GM20431 (cell line): ENCODE measurements around the gene IQSEC1.

Experiments used
- in situ Hi-C: fragments of 300-500 bp; cut with MseI, MboI; formaldehyde crosslinking; loops from one replicate; pipeline ENCODE4 v1.15.0; 2020; ENCODE audit warnings: low sequenced_read_pairs; ENCODE audit not compliant: unreplicated experiment

The IQSEC1 gene

DNA sequence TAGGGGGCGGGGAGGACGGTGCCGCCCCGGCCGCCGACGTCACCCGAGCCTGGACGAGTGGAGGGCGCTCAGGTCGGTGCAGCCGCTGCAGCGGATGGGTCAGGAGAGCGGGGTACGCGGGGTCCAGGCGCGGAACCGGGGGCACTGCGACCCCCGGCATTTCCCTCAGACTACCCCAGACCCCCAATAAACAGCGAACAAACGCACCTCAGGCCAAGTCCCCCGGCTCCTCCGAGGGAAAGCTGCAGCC lies 78.9 kb downstream of the IQSEC1 start:
- in situ Hi-C loops, result no loop called here

DNA sequence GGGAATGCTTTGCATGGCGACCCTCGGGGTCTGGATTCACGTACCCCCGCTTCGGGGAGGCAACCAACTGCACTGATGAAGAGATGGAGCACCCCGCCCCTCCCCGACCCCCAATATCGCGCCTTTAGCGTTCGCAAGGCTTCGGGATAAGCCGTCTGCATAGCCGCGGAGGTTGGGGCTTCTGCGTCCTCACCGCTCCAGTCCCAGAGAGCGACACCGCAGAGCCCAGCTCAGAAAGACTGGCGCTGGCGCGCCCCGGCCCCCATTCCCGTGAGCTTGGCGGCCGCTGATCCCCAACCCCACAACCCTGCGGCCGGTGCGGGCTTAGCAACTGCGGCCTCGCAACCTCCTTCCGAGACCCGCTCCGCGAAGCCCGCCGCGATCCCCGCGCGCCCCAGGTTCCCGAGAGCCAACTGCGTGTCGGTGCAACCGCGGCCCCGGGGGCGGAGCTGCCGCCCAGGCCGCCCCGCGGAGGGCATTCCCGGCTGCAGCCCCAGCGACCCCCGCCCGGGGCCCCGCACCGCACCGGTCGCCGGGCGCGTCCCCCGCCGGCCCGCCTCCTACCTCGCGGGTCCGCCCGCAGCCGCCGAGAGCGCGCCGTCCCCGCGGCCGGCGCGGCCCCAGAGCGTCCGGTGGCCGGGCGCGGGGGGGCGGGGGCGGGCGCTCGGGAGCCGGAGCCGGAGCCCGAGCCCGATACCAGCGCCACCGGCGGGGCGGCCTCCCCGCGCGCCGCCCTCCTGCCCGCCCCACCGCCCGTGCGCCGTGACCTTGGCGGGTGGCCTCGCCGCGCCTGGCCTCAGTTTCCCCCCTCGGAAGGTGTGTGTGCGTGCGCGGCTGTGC lies 79.5 kb downstream of the IQSEC1 start:
- in situ Hi-C loops, result no loop called here

DNA sequence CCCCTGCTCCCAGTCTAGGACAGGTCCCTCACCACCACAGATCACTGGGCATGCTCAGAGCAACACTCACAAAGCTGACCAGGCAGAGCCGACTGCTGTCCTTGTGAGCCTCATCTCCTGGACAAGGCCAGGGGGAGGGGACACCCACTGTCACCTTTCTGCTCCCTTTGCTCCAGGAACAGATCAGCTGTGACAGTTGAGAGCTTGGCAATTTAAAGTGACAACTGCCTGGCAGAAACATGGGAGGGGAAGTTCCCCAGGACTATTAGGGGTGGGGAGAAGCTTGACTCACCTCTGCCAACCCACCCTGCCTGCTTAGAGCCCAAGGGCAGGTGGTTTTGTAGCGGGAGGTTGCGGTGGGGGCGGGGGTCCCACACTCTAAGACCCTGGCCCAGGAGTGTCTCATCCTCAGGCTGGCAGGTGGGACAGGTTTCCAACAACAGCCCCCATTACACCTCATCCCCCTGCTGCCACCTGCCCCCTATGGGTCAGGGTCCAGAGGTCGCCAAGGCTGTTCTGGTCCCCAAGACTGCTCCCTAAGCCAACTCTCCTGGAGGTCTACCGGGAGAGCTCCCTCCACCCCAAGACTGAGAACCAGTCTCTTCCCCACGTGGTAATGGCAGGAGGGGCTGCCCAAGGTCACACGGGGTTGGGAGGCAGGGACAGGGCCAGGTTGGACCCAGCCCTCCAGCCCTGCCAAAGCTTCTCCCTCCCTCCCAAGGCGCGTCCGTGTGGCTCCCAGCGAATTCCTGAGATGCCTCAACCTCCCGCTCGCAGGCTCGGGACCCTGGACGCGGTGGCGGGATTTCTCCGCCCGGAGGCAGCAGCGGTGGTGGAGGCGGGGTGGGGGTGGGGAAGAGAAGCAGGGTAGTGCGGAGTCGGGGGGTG lies 80.4 kb downstream of the IQSEC1 start:
- in situ Hi-C loops, result no loop called here

DNA sequence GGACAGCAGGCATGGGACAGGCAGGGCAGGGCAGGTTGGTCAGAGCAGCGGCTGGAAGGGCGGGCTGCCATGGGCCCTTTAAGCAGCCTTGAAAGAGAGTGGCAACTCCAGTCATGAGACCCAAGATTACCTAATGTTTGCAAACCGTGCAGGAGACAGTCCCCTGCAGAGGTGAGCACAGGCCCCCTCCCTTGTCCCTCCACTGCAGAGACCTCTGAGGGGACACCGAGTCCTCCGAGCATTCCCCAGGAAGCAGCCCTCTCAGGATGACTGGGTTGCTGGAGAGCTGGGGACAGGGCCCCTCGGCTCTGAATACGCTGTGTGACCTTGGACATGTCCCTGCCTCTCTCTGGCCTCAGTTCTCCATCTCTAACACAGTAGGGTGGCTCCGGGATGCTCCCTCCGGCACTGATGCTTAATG lies 81.4 kb downstream of the IQSEC1 start:
- in situ Hi-C loops, result no loop called here

DNA sequence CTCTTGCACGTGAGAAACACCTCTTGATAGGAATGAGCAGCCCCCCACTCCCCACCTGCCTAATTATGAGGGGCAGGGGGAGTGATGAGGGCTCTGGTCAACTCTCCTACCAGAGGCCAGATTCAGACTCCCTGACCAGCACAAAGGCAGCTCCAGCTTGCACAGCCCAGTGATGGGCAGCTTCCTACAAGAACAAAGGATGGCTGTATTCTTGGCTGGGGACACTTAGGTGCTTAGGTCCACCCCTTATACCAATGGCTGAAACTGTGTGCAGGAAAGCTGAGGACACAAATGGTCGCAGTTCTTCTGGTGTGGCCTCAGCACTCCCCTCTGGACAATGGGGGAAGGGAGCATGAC lies 81.8 kb downstream of the IQSEC1 start:
- in situ Hi-C loops, result no loop called here

DNA sequence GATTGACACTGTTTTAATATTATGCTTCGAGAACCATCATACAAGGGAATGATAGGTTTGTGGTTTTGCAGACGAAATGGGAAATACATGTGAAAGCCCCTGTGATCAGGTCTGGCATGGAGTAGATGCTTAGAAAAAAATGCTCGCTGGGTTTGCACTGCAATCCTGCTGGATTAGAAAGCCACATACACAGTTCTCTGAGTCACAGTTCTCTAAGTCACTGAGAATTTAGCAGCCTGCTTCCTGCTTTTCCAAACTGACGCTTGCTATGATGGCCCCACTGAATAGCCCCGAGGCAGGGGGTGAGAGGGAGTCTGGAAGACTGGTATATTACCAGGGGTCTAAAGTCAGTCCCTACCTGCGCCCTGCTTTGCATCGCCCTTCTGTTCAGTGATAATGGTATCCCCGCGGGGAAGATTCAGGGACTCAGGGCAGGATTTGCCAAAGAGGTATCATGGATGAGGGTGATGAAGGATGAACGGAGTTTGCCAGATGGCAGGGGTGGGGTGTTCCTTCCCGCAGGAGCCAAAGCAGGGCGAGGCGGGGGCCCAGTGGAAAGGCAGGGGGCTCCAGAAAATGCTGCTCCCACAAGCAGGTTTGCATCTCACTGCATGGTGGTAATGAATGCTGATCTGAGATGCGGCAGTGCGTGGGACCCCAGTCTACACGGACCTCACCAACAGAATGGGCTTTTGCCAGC lies 82.3 kb downstream of the IQSEC1 start:
- in situ Hi-C loops, result no loop called here

DNA sequence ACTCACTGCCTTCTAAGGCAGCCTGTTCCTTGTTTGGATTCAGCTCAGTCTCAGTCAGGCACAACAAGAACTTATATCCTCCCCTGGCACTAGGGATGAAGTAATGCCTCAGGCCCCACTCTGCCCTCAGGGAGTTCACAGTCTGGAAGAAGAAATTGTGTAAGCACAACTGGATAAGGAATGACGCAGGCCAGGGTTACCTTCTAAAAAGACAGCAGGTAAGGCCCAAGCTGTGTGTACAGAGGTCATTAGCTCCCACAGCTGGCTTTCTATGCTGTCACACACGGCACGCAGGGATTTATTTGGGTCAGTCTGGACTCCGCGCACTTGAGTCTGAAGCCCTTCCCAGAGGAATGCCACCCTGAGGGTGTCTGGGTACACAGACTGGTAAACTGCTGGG lies 82.9 kb downstream of the IQSEC1 start:
- in situ Hi-C loops, result no loop called here

DNA sequence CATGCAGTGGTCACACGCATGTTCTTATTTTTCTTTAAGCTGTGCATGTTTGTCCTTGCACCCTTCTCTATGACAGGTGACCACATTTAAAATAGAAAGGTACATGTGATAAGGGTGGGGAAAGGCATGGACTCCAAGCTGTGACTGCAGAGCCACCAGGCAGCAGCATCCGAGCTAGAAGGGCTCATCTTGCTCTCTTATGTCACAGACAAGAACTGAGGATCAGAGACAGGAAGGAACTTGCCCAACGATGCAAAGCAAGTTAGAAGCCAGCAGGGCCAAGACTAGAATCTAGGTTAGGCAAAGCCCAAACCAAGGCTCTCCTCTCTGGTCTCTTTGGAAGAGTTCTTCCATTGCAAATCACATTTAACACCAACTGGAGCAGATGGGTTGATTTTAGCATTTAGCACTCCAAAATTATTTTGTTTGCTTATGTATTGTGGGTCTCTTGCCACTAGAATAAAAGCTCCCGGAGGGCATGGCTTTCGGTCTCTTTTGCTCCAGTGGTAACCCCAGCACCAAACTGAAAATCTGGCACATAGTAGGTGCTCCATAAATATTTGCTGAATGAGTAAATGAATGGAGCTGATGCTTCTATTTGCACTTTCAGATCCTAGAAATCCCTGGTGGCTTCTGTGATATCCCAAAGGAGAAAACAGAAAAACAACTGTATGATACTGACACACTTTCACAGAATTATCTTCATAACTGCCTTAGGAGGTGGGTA lies 84.3 kb downstream of the IQSEC1 start:
- in situ Hi-C loops, result no loop called here

DNA sequence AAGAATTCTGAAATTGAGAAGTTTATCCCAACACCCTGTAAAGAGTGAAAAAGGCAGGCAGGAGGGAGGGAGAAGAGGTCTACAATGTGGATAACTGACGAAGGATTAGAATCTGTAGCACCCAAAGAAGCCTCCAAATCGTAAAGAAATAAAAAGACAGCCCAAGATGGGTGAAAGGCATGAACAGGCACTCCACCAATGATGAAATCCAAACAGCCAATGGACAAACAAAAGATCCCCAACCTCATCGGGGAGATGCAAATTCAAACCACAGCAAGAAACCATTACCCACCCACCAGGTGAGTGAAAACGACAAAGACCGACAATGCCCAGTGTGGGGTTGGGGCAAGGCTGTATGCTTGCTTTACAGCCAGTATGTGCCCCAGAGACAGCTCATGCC lies 85.6 kb downstream of the IQSEC1 start:
- in situ Hi-C loops, result no loop called here

DNA sequence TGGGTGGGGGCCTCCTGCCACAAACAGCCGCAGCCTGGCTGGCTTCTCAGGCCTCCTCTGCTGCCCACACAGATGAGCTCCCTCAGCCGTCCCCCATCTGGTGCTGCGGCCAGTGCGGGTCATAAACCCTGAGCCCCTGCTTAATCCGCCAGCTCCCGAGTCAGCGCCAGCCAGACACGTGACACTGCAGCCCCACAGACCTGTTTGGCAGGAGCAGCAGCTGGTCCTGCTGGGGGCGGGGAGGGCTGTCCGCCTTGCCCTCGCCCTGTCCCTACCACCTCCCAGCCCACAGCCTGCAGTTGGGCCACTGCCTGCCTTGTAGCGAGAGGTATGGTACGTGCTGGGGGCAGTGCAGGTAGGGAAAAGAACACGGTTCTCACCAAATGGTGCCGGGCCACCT lies 86.2 kb downstream of the IQSEC1 start:
- in situ Hi-C loops, result no loop called here

DNA sequence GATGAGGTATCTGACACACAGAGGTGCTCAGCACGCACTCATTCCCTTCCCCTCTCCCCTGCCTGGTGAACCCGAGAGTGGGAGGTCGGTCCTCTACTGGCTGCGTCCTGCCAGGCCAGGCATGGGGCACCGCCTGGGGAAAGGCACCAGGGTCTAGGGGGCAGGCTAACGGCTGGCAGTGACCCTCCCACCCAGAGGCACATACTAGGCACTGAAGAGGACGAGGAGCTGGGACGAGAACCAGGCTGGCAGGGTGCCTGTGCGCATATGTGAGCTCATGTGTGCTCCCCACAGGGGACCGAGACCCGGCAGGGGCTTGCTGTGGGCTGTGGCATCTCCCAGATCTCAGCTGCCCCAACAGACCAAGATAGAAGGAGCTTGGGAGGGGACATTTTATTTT lies 86.7 kb downstream of the IQSEC1 start:
- in situ Hi-C loops, result no loop called here

DNA sequence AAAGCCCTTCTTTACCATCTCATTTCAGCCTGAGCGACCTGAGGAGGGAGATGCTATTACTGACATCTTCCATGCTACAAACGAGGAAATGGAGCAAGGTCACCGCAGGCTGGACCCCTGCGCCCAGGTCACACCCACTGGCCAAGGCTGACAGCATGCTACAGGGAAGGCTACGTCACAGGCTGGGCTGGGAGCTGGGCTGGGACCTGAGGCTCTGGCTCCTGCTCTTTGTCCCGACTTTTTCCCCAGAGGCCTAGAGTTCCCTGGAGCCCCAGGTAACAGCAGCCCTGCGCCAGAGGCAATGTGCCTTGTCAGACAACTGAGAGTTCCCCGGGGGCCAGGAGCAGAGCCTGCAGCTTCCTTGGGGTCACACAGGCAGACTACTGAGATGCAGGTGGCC lies 87.2 kb downstream of the IQSEC1 start:
- in situ Hi-C loops, result no loop called here

DNA sequence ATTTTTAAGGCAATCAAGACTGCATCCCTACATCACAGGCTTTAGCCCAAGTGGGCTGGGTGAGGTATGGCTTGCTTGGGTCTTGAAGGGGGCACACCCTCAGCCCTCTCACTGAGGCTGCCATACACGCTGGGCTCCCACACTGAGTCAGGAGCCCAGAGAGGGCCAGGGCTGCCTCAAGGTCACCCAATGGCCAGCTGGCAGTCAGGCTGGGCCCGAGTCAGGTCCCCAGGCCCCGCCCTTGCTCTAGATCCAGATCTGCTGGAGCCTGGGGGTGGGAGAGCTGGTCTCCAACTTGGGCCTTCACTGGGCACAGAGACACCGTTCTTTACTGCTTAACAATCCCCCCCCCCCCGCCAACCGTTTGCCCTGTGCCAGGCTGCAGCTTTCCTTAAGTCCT lies 88.1 kb downstream of the IQSEC1 start:
- in situ Hi-C loops, result no loop called here

DNA sequence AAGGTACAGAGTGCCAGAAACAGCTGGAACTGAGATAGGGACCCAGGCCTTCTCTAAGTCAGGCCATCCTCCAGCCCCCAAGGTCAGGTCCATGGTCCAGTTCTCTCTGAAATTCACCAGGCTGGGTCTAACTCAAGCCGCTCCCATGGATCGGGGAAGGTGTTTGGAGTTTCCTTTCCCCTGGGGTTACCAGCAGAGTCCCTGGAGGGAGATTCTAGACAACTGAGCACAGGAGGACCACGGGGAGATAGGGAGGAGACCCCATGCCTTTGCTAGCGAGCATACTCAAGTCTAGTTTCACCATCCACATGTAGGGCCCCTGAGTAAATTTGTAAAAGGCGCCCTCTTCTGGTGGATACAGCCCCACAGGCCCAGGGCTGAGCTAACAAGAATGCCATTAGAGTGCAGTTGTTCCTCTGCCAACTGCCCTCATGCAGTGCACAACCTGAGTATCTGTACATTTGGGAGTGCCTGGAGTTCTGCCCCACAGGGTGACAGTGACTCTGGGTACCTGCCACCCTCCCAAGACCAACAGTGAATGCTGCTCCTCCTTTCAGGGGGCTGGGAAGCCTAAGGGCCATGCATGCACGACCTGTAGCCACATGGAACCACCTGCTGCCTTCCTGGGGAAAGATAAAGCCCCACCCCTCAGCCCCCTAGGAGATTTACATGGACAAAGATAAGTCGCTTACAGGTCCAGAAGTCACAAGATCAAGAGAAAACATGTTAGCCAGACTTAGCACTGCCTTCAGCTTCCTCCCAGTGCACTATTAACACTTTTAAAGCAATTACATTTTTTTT lies 89.0 kb downstream of the IQSEC1 start:
- in situ Hi-C loops, result no loop called here

DNA sequence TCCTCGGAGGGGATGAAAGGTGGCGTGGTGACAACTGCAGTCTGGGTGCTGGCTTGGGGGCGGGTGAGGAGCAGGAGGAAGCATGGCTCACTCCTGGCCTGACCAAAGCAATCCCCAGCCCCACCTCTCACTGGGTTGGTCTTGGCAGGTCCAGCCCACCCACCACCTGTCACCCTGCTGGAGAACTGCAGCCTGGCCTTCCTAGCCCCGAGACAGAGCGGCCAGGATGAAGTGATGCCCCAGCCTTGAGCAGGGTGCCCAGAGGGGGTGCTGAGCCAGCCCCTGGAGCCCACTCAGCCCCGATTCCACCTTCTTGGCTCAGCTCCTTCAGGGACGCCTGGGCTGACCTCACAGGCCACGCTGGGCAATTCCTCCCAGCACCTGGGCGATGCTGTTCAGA lies 89.9 kb downstream of the IQSEC1 start:
- in situ Hi-C loops, result no loop called here

DNA sequence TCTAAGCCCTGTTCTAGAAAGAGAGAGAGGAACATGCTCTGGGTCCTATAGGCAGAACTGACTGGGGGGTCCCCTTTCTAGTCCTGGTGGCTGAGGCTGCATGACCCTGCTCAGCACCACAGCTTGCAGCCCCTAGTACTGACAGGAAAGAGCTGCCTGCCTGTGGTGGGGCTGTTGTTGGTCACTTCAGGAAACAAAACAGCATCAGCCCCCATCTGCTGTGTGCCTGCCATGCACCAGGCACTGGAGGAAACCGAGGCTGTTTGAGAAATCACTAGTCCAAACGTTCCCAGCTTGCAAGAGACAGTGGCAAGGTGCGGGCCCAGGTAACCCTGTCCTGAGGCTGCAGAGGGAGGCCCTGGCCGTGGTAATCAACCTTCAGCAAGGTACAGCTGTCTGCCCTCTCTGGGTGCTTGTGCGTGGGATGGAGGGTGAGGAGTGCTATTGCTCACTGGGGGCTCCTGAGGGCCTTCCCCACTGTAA lies 90.6 kb downstream of the IQSEC1 start:
- in situ Hi-C loops, result no loop called here

DNA sequence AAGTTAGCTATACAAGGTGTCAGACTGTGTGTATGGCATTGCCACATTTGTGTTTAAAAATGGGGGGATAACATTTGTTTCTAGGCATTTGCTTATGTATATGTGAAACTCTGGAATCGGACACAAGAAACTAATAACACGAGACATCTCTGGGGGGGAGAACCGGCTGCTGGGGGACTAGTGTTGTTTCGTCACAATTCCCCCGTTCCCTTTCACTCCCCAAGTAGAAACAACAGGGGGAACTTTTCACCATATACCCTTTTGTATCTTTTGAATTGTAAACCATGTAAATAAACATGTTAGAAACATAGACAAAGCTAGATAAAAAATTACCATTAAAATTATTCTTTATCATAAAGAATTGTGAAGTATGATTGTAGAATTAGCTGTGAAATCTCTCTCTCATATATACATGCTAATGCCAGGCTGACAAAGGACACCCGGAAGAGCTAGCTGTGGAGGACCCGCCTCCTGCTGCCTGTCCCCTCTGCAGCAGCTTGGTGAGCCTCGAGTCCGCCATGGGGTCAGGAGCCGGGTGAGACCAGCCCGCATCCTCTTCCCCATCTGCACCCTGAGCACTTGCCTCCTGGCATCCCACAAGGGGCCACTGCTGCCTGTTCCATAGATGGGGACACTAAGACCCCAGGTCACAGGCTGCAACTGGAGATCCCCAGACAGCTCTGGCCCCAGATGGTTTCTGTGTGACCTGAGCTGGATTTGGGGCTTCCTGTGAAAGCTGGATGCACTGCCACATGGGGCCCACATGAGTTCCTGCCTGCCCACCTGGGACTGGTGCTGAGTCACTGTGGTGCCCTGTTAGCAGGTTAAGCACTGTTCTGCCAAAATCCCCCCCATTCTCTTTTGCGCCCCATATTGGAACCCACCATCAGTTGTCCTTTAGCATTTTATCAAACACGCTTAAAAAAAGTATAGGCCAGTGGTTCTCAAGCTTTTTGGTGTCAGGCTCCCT lies 91.6 kb downstream of the IQSEC1 start:
- in situ Hi-C loops, result no loop called here

DNA sequence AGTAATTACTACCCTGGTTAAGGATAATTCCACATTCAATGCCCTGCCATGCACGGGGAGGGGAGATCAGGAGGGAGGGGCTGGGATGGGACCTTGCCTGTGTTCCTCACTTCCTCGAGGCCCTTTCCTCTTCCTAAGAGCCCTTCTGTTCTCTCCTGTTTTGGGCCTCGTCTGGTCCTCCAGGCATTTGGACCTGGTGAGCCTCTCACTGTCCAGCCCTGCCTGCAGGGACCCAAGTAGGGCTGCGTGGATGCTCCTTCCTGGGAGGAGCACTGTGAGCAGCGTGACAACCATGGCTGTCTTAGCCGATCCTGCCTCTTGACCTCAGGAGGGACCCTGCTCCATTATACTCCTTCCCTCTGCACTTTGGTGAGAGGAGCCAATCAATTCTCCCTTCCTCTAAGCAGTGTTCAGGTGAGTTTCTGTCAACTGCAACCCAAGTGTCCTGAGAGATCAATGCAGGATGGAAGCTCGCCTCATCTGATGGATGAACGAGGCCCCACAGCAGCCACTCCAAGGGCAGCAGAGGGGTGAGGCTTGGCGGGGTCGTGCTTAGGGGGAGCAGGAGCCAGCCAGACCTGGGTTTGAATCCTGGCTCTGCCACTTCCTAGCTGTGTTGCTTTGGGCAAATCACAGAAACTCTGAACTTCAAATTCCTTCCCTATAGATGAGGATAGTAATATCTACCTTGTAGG lies 92.5 kb downstream of the IQSEC1 start:
- in situ Hi-C loops, result no loop called here
